DND-41 (cell line): ENCODE measurements around the gene MARCHF10.

ENCODE experiments used
- EZH2 ChIP-seq: IDR thresholded peaks from 3 replicates; pipeline ENCODE4 v1.6.1; 2012; ENCODE audit warnings: borderline replicate concordance, low read depth, mild to moderate bottlenecking, moderate library complexity, low read length, inconsistent platforms; ENCODE audit not compliant: severe bottlenecking
- TF ChIP-seq, protein P1 (sequence below): IDR thresholded peaks from 2 replicates; pipeline ENCODE4 v1.5.1; 2012; ENCODE audit warnings: borderline replicate concordance, low read length, moderate library complexity, mild to moderate bottlenecking; ENCODE audit not compliant: poor library complexity, severe bottlenecking; ENCODE audit errors: extremely low read depth

DNA sequence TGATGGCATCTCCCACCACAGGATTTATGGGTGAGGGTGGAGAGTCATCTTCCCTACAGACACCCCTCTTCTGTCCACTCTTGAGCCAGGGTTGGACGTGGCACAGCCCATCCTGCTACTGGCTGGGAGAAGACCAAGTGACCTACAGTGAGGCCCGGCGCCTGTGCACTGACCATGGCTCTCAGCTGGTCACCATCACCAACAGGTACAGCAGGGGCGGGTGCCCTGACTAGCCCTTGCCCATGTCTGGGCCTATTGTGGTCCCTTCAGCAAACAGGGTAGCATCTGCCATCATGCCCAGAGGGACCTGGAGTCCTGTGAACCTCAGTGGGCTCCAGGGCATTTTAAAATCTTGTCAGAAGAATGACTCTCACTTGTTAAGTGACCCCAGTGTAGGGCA is 132.4 kb downstream of the MARCHF10 start:
- TF ChIP-seq, protein P1, sequence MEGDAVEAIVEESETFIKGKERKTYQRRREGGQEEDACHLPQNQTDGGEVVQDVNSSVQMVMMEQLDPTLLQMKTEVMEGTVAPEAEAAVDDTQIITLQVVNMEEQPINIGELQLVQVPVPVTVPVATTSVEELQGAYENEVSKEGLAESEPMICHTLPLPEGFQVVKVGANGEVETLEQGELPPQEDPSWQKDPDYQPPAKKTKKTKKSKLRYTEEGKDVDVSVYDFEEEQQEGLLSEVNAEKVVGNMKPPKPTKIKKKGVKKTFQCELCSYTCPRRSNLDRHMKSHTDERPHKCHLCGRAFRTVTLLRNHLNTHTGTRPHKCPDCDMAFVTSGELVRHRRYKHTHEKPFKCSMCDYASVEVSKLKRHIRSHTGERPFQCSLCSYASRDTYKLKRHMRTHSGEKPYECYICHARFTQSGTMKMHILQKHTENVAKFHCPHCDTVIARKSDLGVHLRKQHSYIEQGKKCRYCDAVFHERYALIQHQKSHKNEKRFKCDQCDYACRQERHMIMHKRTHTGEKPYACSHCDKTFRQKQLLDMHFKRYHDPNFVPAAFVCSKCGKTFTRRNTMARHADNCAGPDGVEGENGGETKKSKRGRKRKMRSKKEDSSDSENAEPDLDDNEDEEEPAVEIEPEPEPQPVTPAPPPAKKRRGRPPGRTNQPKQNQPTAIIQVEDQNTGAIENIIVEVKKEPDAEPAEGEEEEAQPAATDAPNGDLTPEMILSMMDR, result no peak
- TF ChIP-seq EZH2, result no peak
